Hindlimb muscle (tissue), 1 donor: ENCODE measurements around the gene KCNQ1. TPM values are rescaled to one million over a fixed set of nuclear protein-coding genes. Genes with fewer than 3 reads are reported as not detected.

ENCODE experiments used
- DNase-seq: peaks from one replicate; pipeline ENCODE4 v3.0.0-alpha.2; 2013
- polyA plus RNA-seq: library from polyadenylated mRNA; unstranded; fragments of 120-200 nt; gene quantifications from one replicate; pipeline ENCODE4 v1.2.1, GENCODE V29; 2013; ENCODE audit not compliant: insufficient read length

The KCNQ1 gene
- polyA plus RNA-seq, 1 donor, result 2.9 TPM

- DNase-seq, result no peak
These were observed 140.8 kb downstream of the KCNQ1 start for GRCh38 chr11:2585566-2586086.

GRCh38 chr11:2586087-2586792, 141.4 kb downstream of the KCNQ1 start:
- DNase-seq, result no peak

- no peak for DNase-seq
These were observed 142.0 kb downstream of the KCNQ1 start for GRCh38 chr11:2586793-2587131.

- no peak for DNase-seq
These were observed 142.5 kb downstream of the KCNQ1 start for GRCh38 chr11:2587132-2587930.

- DNase-seq, result no peak
These were observed 143.4 kb downstream of the KCNQ1 start for GRCh38 chr11:2587976-2588748.

- no peak for DNase-seq
These were observed 144.2 kb downstream of the KCNQ1 start for GRCh38 chr11:2588809-2589537.

- no peak for DNase-seq
These were observed 144.7 kb downstream of the KCNQ1 start for GRCh38 chr11:2589538-2589934.

GRCh38 chr11:2590131-2590964, 145.5 kb downstream of the KCNQ1 start:
- DNase-seq, result no peak

GRCh38 chr11:2590965-2591754, 146.4 kb downstream of the KCNQ1 start:
- DNase-seq, result no peak

- no peak for DNase-seq
These were observed 147.0 kb downstream of the KCNQ1 start for GRCh38 chr11:2591805-2592204.

GRCh38 chr11:2592559-2593392, 148.0 kb downstream of the KCNQ1 start:
- no peak for DNase-seq

GRCh38 chr11:2593393-2593950, 148.7 kb downstream of the KCNQ1 start:
- no peak for DNase-seq

GRCh38 chr11:2594267-2594666, 149.5 kb downstream of the KCNQ1 start:
- DNase-seq, result no peak

GRCh38 chr11:2595204-2595603, 150.4 kb downstream of the KCNQ1 start:
- DNase-seq, result no peak

GRCh38 chr11:2599561-2600189, 154.9 kb downstream of the KCNQ1 start:
- DNase-seq, result no peak

GRCh38 chr11:2609345-2609744, 164.5 kb downstream of the KCNQ1 start:
- no peak for DNase-seq

- no peak for DNase-seq
These were observed 168.2 kb downstream of the KCNQ1 start for GRCh38 chr11:2612884-2613571.

- DNase-seq, result no peak
These were observed 177.1 kb downstream of the KCNQ1 start for GRCh38 chr11:2621894-2622293.
